H1 (cell line): ENCODE measurements around the gene MS4A15. TPM values are rescaled to one million over a fixed set of nuclear protein-coding genes. Genes with fewer than 3 reads are reported as not detected.

ENCODE experiments used
- CTCF ChIA-PET: fragments of 300-600 bp; sonication (Branson Sonifier 250); formaldehyde crosslinking; loops from one replicate; lab custom pipeline; 2021; ENCODE audit not compliant: partially characterized antibody; lab: Charles Lee
- POLR2A ChIA-PET: fragments of 300-600 bp; sonication (Branson Sonifier 250); formaldehyde crosslinking; loops from one replicate; lab custom pipeline; 2021; ENCODE audit warnings: inconsistent platforms; ENCODE audit not compliant: partially characterized antibody; lab: Charles Lee
- DNase-seq, 2 experiments: peaks; one replicate each; pipeline versions ENCODE4 v3.0.0 to v3.0.0-alpha.2; 2010 to 2022; ENCODE audit warnings: low spot score in 2 of 2, low read depth in 1 of 2, mixed read lengths in 1 of 2
- FAIRE-seq: peaks from 2 replicates; lab custom pipeline; 2011; peaks lifted over from hg19 to GRCh38; lab: Jason Lieb, UNC
- H2AFZ ChIP-seq: 2 replicates; pipeline ENCODE4 v1.8.1; 2012; ENCODE audit warnings: low read length, inconsistent platforms
- H2AK5ac ChIP-seq: 2 replicates; pipeline ENCODE4 v1.6.1; 2013; ENCODE audit warnings: low read depth, low read length
- H2BK120ac ChIP-seq: replicated peaks from 2 replicates; pipeline ENCODE3; 2013; ENCODE audit warnings: low read depth, low read length, inconsistent platforms
- H2BK12ac ChIP-seq: 2 replicates; pipeline ENCODE4 v1.6.1; 2013; ENCODE audit warnings: low read depth, low read length
- H2BK15ac ChIP-seq: 2 replicates; pipeline ENCODE4 v1.6.1; 2013; ENCODE audit warnings: low read length
- H2BK20ac ChIP-seq: 2 replicates; pipeline ENCODE4 v1.6.1; 2013; ENCODE audit warnings: low read length
- H2BK5ac ChIP-seq: 2 replicates; pipeline ENCODE4 v1.6.1; 2013; ENCODE audit warnings: low read depth, low read length
- H3K14ac ChIP-seq: 2 replicates; pipeline ENCODE4 v1.6.1; 2013; ENCODE audit warnings: inconsistent platforms; ENCODE audit not compliant: insufficient read length
- H3K18ac ChIP-seq: 2 replicates; pipeline ENCODE4 v1.6.1; 2013; ENCODE audit warnings: low read length; ENCODE audit errors: extremely low read depth
- H3K23ac ChIP-seq: 2 replicates; pipeline ENCODE4 v1.6.1; 2013; ENCODE audit warnings: inconsistent platforms; ENCODE audit not compliant: insufficient read length
- H3K23me2 ChIP-seq: 2 replicates; pipeline ENCODE4 v1.6.1; 2013; ENCODE audit warnings: low read depth, low read length
- H3K27ac ChIP-seq: 2 replicates; pipeline ENCODE4 v1.6.1; 2011; ENCODE audit warnings: low read depth, low read length, inconsistent platforms
- H3K27me3 ChIP-seq, 4 experiments: replicated peaks in 1 of 4; 1 replicate in 1 of 4; 2 replicates in 3 of 4; pipeline versions ENCODE4 v1.6.1 to v1.8.1; 2011 to 2013; ENCODE audit warnings: low read length in 3 of 4, mild to moderate bottlenecking in 3 of 4, inconsistent platforms in 2 of 4, mixed read lengths in 2 of 4, moderate library complexity in 1 of 4; ENCODE audit not compliant: control insufficient read depth in 3 of 4, insufficient read depth in 3 of 4; ENCODE audit errors: extremely low read depth in 1 of 4
- H3K36me3 ChIP-seq, 4 experiments: 2 replicates each; pipeline versions ENCODE4 v1.6.1 to v1.8.1; 2011 to 2013; ENCODE audit warnings: mild to moderate bottlenecking in 4 of 4, low read length in 3 of 4, moderate library complexity in 2 of 4, control low read depth in 1 of 4, inconsistent platforms in 1 of 4; ENCODE audit not compliant: insufficient read depth in 4 of 4, control insufficient read depth in 2 of 4
- H3K4ac ChIP-seq: replicated peaks from 2 replicates; pipeline ENCODE3; 2013; ENCODE audit warnings: low read length, low read depth, mixed read lengths, inconsistent platforms; ENCODE audit not compliant: insufficient read length
- H3K4me1 ChIP-seq, 4 experiments: replicated peaks in 1 of 4; 1 replicate in 1 of 4; 2 replicates in 3 of 4; pipeline versions ENCODE4 v1.6.1 to v1.8.1; 2011 to 2013; ENCODE audit warnings: low read length in 3 of 4, inconsistent platforms in 2 of 4, mixed read lengths in 1 of 4; ENCODE audit not compliant: insufficient read depth in 4 of 4, control insufficient read depth in 3 of 4
- H3K4me2 ChIP-seq, 2 experiments: 2 replicates each; pipeline versions ENCODE4 v1.6.1 to v1.8.1; 2011 to 2013; ENCODE audit warnings: low read depth in 2 of 2, low read length in 2 of 2, control low read depth in 1 of 2, inconsistent platforms in 1 of 2, mild to moderate bottlenecking in 1 of 2; ENCODE audit not compliant: insufficient read depth in 1 of 2
- H3K4me3 ChIP-seq, 4 experiments: fragments of 200-600, 300-600 bp in 1 of 4; sonication (generic), shearing (Covaris generic), sonication (Bioruptor Twin) in 1 of 4; 2 replicates each; pipeline versions ENCODE4 v1.5.1 to v1.8.1; 2011 to 2016; ENCODE audit warnings: low read length in 4 of 4, low read depth in 3 of 4, control low read depth in 2 of 4, inconsistent platforms in 2 of 4, mild to moderate bottlenecking in 2 of 4, mixed read lengths in 1 of 4, moderate library complexity in 1 of 4; ENCODE audit not compliant: insufficient read depth in 2 of 4; ENCODE audit errors: extremely low read depth in 1 of 4
- H3K56ac ChIP-seq: replicated peaks from 2 replicates; pipeline ENCODE3; 2013; ENCODE audit warnings: low read depth, mild to moderate bottlenecking, mixed read lengths, low read length, inconsistent platforms; ENCODE audit not compliant: insufficient read length
- H3K79me1 ChIP-seq: 2 replicates; pipeline ENCODE4 v1.6.1; 2013; ENCODE audit warnings: low read depth, low read length, control low read depth
- H3K79me2 ChIP-seq, 2 experiments: 2 replicates each; pipeline versions ENCODE4 v1.6.1 to v1.8.1; 2012 to 2013; ENCODE audit warnings: low read length in 2 of 2, mild to moderate bottlenecking in 2 of 2, inconsistent platforms in 1 of 2; ENCODE audit not compliant: insufficient read depth in 2 of 2, control insufficient read depth in 1 of 2
- H3K9ac ChIP-seq, 4 experiments: replicated peaks in 1 of 4; 1 replicate in 1 of 4; 2 replicates in 3 of 4; pipeline versions ENCODE4 v1.6.1 to v1.8.1; 2011 to 2013; ENCODE audit warnings: low read depth in 3 of 4, low read length in 3 of 4, control low read depth in 2 of 4, mild to moderate bottlenecking in 2 of 4, moderate library complexity in 2 of 4, inconsistent platforms in 1 of 4; ENCODE audit errors: extremely low read depth in 1 of 4
- H3K9me3 ChIP-seq, 2 experiments: 2 replicates each; pipeline versions ENCODE4 v1.6.1 to v1.8.1; 2012 to 2013; ENCODE audit warnings: mild to moderate bottlenecking in 2 of 2, moderate library complexity in 2 of 2, control low read depth in 1 of 2, inconsistent platforms in 1 of 2, low read depth in 1 of 2, low read length in 1 of 2, mixed read lengths in 1 of 2; ENCODE audit not compliant: insufficient read depth in 2 of 2
- H4K20me1 ChIP-seq, 2 experiments: replicated peaks in 1 of 2; 2 replicates each; pipeline versions ENCODE3 to v1.8.1; 2011 to 2013; ENCODE audit warnings: inconsistent platforms in 2 of 2, low read length in 2 of 2, mild to moderate bottlenecking in 1 of 2; ENCODE audit not compliant: insufficient read depth in 2 of 2, control insufficient read depth in 1 of 2
- H4K5ac ChIP-seq: 2 replicates; pipeline ENCODE4 v1.6.1; 2013; ENCODE audit warnings: low read length, low read depth, mixed read lengths, inconsistent platforms; ENCODE audit not compliant: insufficient read length
- H4K8ac ChIP-seq: 2 replicates; pipeline ENCODE4 v1.8.0; 2013; ENCODE audit warnings: mild to moderate bottlenecking, moderate library complexity, low read length, inconsistent platforms; ENCODE audit not compliant: insufficient read depth; ENCODE audit errors: extremely low read depth
- H4K91ac ChIP-seq: replicated peaks from 2 replicates; pipeline ENCODE3; 2013; ENCODE audit warnings: low read length, mixed read lengths, inconsistent platforms; ENCODE audit not compliant: insufficient read length
- ASH2L ChIP-seq: fragments of 200-600, 300-600 bp; sonication (generic); IDR thresholded peaks from one replicate; pipeline ENCODE4 v1.7.1; 2017; ENCODE audit warnings: low read length
- BCL11A ChIP-seq, 2 experiments: IDR thresholded peaks; one replicate each; pipeline ENCODE4 v1.6.1; 2011; ENCODE audit warnings: low read depth in 2 of 2, low read length in 2 of 2, mild to moderate bottlenecking in 2 of 2
- CEBPB ChIP-seq: IDR thresholded peaks from 2 replicates; pipeline ENCODE4 v1.6.1; 2012; ENCODE audit warnings: low read depth, low read length
- CHD1 ChIP-seq: IDR thresholded peaks from 2 replicates; pipeline ENCODE4 v1.6.1; 2012; ENCODE audit warnings: low read depth, low read length, improper control_type of control experiment
- CTBP2 ChIP-seq: IDR thresholded peaks from 2 replicates; pipeline ENCODE4 v1.7.0; 2011; ENCODE audit warnings: borderline replicate concordance, mild to moderate bottlenecking, moderate library complexity, mixed read lengths, low read length; ENCODE audit not compliant: insufficient read depth, insufficient read length
- PHF8 ChIP-seq: fragments of 200-600 bp; sonication (generic); conservative IDR thresholded peaks from 2 replicates; pipeline ENCODE4 v1.7.1; 2012; ENCODE audit warnings: low read depth, mild to moderate bottlenecking, inconsistent platforms, low read length, moderate library complexity
- POLR2AphosphoS5 ChIP-seq: IDR thresholded peaks from 2 replicates; pipeline ENCODE4 v1.6.1; 2011; ENCODE audit warnings: low read depth, low read length
- RAD21 ChIP-seq, 2 experiments: IDR thresholded peaks in 1 of 2; conservative IDR thresholded peaks in 1 of 2; 2 replicates each; pipeline ENCODE4 v1.6.1; 2011; ENCODE audit warnings: low read depth in 2 of 2, low read length in 2 of 2, improper control_type of control experiment in 1 of 2, inconsistent platforms in 1 of 2, mild to moderate bottlenecking in 1 of 2, moderate library complexity in 1 of 2
- RBBP5 ChIP-seq: IDR thresholded peaks from 2 replicates; pipeline ENCODE4 v1.7.1; 2012; ENCODE audit warnings: low read depth, mild to moderate bottlenecking, inconsistent platforms, low read length, moderate library complexity, borderline replicate concordance
- SP1 ChIP-seq: IDR thresholded peaks from 2 replicates; pipeline ENCODE4 v1.6.1; 2011; ENCODE audit warnings: low read depth, low read length
- SP2 ChIP-seq: IDR thresholded peaks from 2 replicates; pipeline ENCODE4 v1.6.1; 2012; ENCODE audit warnings: mild to moderate bottlenecking, low read length, inconsistent platforms
- SUZ12 ChIP-seq: fragments of 200-600 bp; sonication (generic); IDR thresholded peaks from 2 replicates; pipeline ENCODE4 v1.6.1; 2012; ENCODE audit warnings: mild to moderate bottlenecking, inconsistent platforms, low read length, moderate library complexity, mixed read lengths
- YY1 ChIP-seq: IDR thresholded peaks from 2 replicates; pipeline ENCODE4 v1.6.1; 2011; ENCODE audit warnings: low read depth, mild to moderate bottlenecking, low read length
- WGBS, 2 experiments: shearing (Covaris generic) in 1 of 2; methylation state at CpG; one replicate each; pipeline versions ENCODE4 v1.1.6 to v1.1.7; 2013 to 2015; ENCODE audit warnings: low lambda C conversion rate in 2 of 2, mixed read lengths in 2 of 2, inconsistent platforms in 1 of 2, low coverage in 1 of 2, missing lambda C conversion rate in 1 of 2; ENCODE audit not compliant: insufficient replicate concordance in 2 of 2, insufficient coverage in 1 of 2, insufficient read length in 1 of 2; ENCODE audit errors: extremely low coverage in 1 of 2, missing lambda C conversion rate in 1 of 2; 5-methylcytosine and 5-hydroxymethylcytosine counted together
- polyA plus RNA-seq, 7 experiments: library from polyadenylated mRNA; depleted of rRNA in 3 of 7; stranded (reverse) in 5 of 7; unstranded in 2 of 7; fragments of >200 nt in 5 of 7; fragments of 200-250 nt in 2 of 7; gene quantifications; 1 replicate in 5 of 7; 2 replicates in 1 of 7; 4 replicates in 1 of 7; pipeline versions ENCODE4 v1.2.1 to v1.2.3, GENCODE V29; 2011 to 2013; ENCODE audit warnings: missing spikeins in 2 of 7, mixed read lengths in 2 of 7
- total RNA-seq: library from RNA; stranded (reverse); fragmentation: NEBNext Ultra II Directional; extraction: Animal tissue kit (Norgen Biotek cat#: 25700); gene quantifications from 2 replicates; pipeline ENCODE4 v1.2.1, GENCODE V29; 2021

Gene MS4A15
- total and polyA plus RNA-seq, 2 of the 8 experiments (the other 6 are each of a cell fraction or from before 2014, with no cell fraction given) = 0.15 to 0.17 TPM

DNA sequence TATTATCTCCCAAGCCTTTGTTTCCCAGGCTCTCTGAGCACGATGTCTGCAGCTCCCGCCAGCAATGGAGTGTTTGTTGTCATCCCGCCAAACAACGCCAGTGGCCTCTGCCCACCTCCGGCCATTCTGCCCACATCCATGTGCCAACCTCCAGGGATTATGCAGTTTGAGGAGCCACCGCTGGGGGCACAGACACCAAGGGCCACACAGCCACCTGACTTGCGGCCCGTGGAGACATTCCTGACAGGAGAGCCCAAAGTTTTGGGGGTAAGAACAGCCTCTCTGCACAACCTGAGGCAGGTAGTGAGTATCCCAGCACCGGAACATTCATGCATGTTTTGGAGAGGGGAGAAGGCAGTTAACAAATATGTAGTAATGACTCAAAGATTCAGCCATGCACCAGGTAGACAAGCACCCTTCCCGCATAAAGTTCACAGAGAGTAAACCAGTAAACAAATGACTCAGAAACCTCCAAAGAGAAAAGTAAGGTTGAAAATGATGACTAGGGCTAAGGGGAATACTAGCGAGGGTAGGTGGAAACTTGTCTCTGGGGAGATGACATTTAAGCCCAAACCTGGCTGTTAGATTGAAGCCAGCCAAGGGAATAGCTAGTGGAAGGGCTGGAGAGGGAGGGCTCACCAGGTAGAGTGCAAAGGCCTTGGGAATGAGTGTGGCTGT, 7.2 kb downstream of the MS4A15 start:
- Histone ChIP-seq H3K4me3 (no peak overlapping the region), H3K4me2 (no peak overlapping the region), H3K36me3 (no peaks in the 10 kb centered on the region), H4K20me1 (no peaks in the 10 kb centered on the region), H4K91ac (no peak overlapping the region), H2BK12ac (no peak overlapping the region), H3K79me2 (no peaks in the 10 kb centered on the region), H3K27ac (no peak overlapping the region), H3K79me1 (no peaks in the 10 kb centered on the region), H3K14ac (no peak overlapping the region), H2BK5ac (no peak overlapping the region), H3K23ac (no peak overlapping the region), H3K27me3 (peaks cover 0 to 11% (median 6%) of the 10 kb centered on the region in 4 experiments; a peak in 3 of 7 replicates), H3K18ac (no peak overlapping the region), H3K9me3 (no peaks in the 10 kb centered on the region; a peak in 1 of 4 replicates), H2BK20ac (no peak overlapping the region), H3K4me1 (peaks cover 0 to 1% (median 0%) of the 10 kb centered on the region in 4 experiments; a peak in 1 of 7 replicates), H4K8ac (no peak overlapping the region), H4K5ac (no peak overlapping the region), H2BK120ac (no peak overlapping the region), H3K9ac (no peak overlapping the region), H3K23me2 (no peaks in the 10 kb centered on the region), H2BK15ac (no peak overlapping the region), H3K56ac (no peak overlapping the region), H2AFZ (no peak overlapping the region), H3K4ac (no peak overlapping the region), H2AK5ac (no peak overlapping the region)
- ChIA-PET POLR2A (no interaction called here), CTCF (interaction anchor here (0.8 to 8.3 kb wide), 40 partner anchors 10 to 498 kb away, joined by 3 to 145 read pairs (median 5); partner anchors contain the start of genes MS4A18, MS4A8 and ZP1)
- no peak for DNase-seq
- FAIRE-seq = no peak
- WGBS, 2 experiments = 87% methylated on average over 11 of the region's 11 CpGs; no CpG with 5 or more reads in 1 of the 2 experiments
- TF ChIP-seq PHF8 = no peak
- TF ChIP-seq CEBPB = no peak
- TF ChIP-seq SP2 = no peak
- no peak for TF ChIP-seq BCL11A (IDR thresholded peaks at IDR 0.05; ENCODE audit: low read depth in 2 of 2, low read length in 2 of 2)
- no peak for TF ChIP-seq ASH2L
- TF ChIP-seq RAD21 (IDR thresholded peaks at IDR 0.05 in 1 of 2, conservative IDR thresholded peaks at IDR 0.05 in 1 of 2; ENCODE audit: low read depth in 2 of 2, low read length in 2 of 2) = no peak
- TF ChIP-seq SP1 = no peak
- no peak for TF ChIP-seq CHD1
- no peak for TF ChIP-seq POLR2AphosphoS5
- TF ChIP-seq CTBP2 = no peak
- no peak for TF ChIP-seq YY1
- TF ChIP-seq SUZ12 = no peak
- TF ChIP-seq RBBP5 = no peak
